Progenitor cell of endocrine pancreas (in vitro differentiated cells): ENCODE measurements around the gene RAP1A. TPM values are rescaled to one million over a fixed set of nuclear protein-coding genes. Genes with fewer than 3 reads are reported as not detected.
A peak's percentile ranks its signal among the peaks of the same experiment; 100 is the strongest.

Experiments used
- DNase-seq: peaks from one replicate; pipeline ENCODE4 v3.0.0; 2021; ENCODE audit warnings: low spot score; ENCODE audit not compliant: unreplicated experiment
- H3K27ac Mint-ChIP-seq: 2 replicates; pipeline ENCODE4 v1.8.0; 2021; ENCODE audit warnings: mild to moderate bottlenecking, moderate library complexity, mixed read lengths
- H3K27me3 Mint-ChIP-seq: 2 replicates; pipeline ENCODE4 v1.8.0; 2021; ENCODE audit warnings: mixed read lengths
- H3K36me3 Mint-ChIP-seq: 2 replicates; pipeline ENCODE4 v1.8.0; 2022; ENCODE audit warnings: mixed read lengths; ENCODE audit not compliant: insufficient read depth
- H3K4me1 Mint-ChIP-seq: 2 replicates; pipeline ENCODE4 v1.8.0; 2021; ENCODE audit warnings: low read depth, mixed read lengths
- H3K4me3 Mint-ChIP-seq: 2 replicates; pipeline ENCODE4 v1.8.0; 2021; ENCODE audit warnings: low read depth, mild to moderate bottlenecking, moderate library complexity, mixed read lengths
- H3K9me3 Mint-ChIP-seq: 2 replicates; pipeline ENCODE4 v1.8.0; 2021; ENCODE audit warnings: low read depth, mixed read lengths
- long read RNA-seq: library from polyadenylated mRNA; unstranded; transcript quantifications from one replicate; pipeline ENCODE4 v2.0.0, GENCODE V29; 2020
- total RNA-seq: library from RNA; stranded (reverse); gene quantifications from 2 replicates; pipeline ENCODE4 v1.2.1, GENCODE V29; 2021
- TF ChIP-seq, protein P1 (sequence below): fragments of 200-600 bp; sonication (generic); IDR thresholded peaks from one replicate; pipeline ENCODE4 v1.5.0; 2021; ENCODE audit warnings: antibody characterized with exemption, mild to moderate bottlenecking; ENCODE audit not compliant: unreplicated experiment

Gene RAP1A
- 36.6 and 38.8 TPM in 2 replicates for total RNA-seq
- long read RNA-seq, partial matches to known transcripts: 2 of 5 reads
- long read RNA-seq, other reads (novel, unspliced or antisense): 3 of 5 reads

DNA sequence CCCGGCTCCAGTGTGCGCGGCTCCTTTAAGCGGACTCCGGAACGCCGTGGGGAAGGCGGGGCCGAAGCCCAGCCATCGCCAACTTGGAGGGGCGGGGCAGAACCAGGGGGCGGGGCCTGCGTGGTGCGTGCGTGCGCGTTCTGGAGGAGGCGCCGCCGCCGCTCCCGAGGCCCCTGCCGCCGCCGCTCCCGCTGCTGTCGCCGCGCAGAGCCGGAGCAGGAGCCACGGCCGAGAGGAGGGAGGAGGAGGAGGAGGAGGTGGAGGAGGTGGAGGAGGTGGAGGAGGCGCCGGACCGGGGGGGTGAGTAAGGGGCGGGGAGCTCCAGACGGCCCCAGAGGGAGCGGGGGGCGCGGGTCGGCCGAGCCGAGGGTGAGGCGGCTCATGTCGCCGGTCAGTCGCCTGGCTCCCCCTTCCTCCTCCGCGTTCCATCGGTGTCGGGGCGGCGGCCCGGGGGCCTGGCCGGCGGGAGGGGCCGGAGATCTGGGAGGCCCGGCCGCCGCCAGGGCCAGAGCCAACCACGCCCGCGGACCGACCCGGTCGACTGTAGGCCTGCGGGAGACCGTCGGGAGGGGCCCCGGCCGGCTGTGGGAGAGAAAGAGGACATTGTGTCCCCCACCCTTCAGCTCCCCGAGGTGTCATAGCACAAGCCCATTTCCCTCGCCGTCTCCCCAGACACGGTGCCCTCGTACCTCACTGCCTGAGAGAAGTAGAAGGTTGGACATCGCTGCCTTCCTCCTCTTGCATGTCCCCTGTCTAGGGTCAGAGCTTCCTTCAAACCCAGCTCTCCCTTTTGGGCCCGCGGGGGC lies at the start of gene RAP1A:
Gene RAP1A (plus strand): TSS at position 155 of the 806 bp plus-strand sequence. CDS start 71,572 bp downstream, outside the sequence.
- TF ChIP-seq, protein P1, sequence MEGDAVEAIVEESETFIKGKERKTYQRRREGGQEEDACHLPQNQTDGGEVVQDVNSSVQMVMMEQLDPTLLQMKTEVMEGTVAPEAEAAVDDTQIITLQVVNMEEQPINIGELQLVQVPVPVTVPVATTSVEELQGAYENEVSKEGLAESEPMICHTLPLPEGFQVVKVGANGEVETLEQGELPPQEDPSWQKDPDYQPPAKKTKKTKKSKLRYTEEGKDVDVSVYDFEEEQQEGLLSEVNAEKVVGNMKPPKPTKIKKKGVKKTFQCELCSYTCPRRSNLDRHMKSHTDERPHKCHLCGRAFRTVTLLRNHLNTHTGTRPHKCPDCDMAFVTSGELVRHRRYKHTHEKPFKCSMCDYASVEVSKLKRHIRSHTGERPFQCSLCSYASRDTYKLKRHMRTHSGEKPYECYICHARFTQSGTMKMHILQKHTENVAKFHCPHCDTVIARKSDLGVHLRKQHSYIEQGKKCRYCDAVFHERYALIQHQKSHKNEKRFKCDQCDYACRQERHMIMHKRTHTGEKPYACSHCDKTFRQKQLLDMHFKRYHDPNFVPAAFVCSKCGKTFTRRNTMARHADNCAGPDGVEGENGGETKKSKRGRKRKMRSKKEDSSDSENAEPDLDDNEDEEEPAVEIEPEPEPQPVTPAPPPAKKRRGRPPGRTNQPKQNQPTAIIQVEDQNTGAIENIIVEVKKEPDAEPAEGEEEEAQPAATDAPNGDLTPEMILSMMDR: no peak
- H3K27me3 Mint-ChIP-seq: peaks cover 9% of the 10 kb centered on the region

DNA sequence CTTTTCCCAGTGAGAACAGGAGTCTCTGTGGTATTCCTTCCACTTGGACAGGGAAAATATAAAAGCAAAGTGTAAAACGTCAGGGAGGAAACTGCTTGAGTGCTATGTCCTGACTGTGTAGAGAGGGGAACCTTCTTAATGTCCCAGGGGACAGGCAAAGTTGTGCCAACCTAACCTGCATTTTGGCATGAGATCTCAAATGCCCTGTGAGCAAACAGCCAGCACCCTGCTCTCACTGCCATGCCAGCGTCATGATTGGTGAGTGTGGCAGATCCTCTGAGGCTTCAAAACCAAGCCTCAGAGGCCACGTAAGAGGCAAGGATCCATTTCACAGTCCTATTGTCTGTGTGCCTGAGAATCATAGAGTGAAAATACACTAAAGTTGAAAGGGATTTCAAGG lies 49.7 kb upstream of the RAP1A start:
- H3K36me3 Mint-ChIP-seq: no peaks in the 10 kb centered on the region
- no peaks in the 10 kb centered on the region for H3K9me3 Mint-ChIP-seq
- H3K4me3 Mint-ChIP-seq: no peak overlapping the region
- TF ChIP-seq, protein P1: no peak
- peaks cover 26% of the 10 kb centered on the region for H3K27me3 Mint-ChIP-seq
- no peak overlapping the region for H3K27ac Mint-ChIP-seq
- peaks cover 6% of the 10 kb centered on the region for H3K4me1 Mint-ChIP-seq
- DNase-seq: no peak

More for the DNA sequence above, at the start of gene RAP1A:
- Mint-ChIP-seq H3K36me3 (no peaks in the 10 kb centered on the region), H3K4me1 (peaks cover 21% of the 10 kb centered on the region), H3K27ac (peak within 1 kb of the TSS; percentile 17), H3K9me3 (no peaks in the 10 kb centered on the region), H3K4me3 (peak within 1 kb of the TSS; percentile 81)
- DNase-seq: peak; percentile 95

DNA sequence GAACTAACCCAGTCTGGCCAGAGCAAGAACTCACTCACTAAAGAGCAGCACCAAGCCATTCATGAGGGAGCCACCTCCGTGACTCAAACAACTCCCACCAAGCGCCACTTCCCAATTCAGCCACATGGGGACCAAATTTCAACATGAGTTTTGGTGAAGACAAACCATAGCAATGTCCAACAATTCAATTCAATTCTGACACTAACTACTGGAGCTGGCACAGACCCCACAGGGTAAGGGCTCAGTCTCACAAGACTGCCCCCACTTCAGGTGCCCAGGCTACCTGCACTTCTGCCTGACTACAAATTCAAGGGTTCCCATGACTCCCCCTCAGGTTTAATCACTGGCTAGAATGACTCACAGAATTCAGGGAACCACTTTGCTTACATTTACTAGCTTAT lies 48.8 kb upstream of the RAP1A start:
- Mint-ChIP-seq H3K9me3 (no peaks in the 10 kb centered on the region), H3K36me3 (no peaks in the 10 kb centered on the region), H3K27ac (no peak overlapping the region), H3K4me1 (peaks cover 6% of the 10 kb centered on the region), H3K27me3 (peaks cover 22% of the 10 kb centered on the region), H3K4me3 (no peak overlapping the region)
- TF ChIP-seq, protein P1: peak; percentile 34
- no peak for DNase-seq

DNA sequence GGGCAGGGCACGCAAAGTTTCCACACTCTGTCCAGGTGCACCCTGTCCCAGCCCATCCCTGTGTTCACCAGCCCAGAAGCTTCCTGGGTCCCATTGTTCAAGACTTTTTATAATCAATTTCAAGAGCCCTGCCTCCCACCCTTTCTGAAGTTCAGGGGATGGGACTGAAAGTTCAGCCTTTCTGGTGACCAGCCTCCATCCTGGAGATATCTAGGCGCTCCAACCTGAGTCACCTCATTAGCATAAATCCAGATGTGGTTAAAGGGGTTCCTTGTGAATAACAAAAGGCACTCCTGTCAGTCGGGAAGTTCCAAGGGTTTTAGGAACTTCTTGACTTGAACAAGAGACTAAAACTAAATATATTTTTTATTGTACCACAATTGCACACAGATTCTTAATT lies 48.4 kb upstream of the RAP1A start:
- peaks cover 9% of the 10 kb centered on the region for H3K4me1 Mint-ChIP-seq
- no peaks in the 10 kb centered on the region for H3K9me3 Mint-ChIP-seq
- H3K27me3 Mint-ChIP-seq: peaks cover 22% of the 10 kb centered on the region
- no peaks in the 10 kb centered on the region for H3K36me3 Mint-ChIP-seq
- H3K4me3 Mint-ChIP-seq: no peak overlapping the region
- no peak for DNase-seq
- H3K27ac Mint-ChIP-seq: no peak overlapping the region
- TF ChIP-seq, protein P1: no peak

DNA sequence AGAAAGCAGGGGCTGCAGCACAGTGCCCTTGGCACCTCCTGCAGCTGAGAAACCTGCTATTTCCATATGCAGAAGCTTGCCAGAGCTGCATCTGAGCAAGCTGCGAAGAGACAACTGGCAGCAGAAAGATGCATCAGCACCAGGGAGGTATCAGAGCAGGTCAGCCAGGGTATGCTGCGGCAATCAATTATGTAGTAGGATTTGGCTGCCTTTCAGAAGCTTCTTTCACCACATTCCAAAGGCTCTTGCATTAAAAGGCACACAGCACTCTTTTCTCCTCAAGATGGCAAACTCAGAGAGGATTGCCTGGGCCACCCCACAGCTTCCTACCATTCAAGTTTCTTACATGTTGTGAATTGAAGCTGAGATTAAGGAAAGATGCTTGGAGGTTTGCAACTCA lies 47.6 kb upstream of the RAP1A start:
- no peak overlapping the region for H3K4me3 Mint-ChIP-seq
- TF ChIP-seq, protein P1: no peak
- no peaks in the 10 kb centered on the region for H3K9me3 Mint-ChIP-seq
- peaks cover 16% of the 10 kb centered on the region for H3K4me1 Mint-ChIP-seq
- peaks cover 21% of the 10 kb centered on the region for H3K27me3 Mint-ChIP-seq
- H3K27ac Mint-ChIP-seq: no peak overlapping the region
- no peaks in the 10 kb centered on the region for H3K36me3 Mint-ChIP-seq
- no peak for DNase-seq
